Peyer's patch (tissue), 4 donors: ENCODE data around the gene MAP3K3.

Experiments
- POLR2A ChIP-seq, 2 donors: fragments of 450-650 bp; IDR thresholded peaks; one replicate each; pipeline ENCODE4 v1.5.1; 2017; ENCODE audit warnings: antibody characterized with exemption in 2 of 2, mild to moderate bottlenecking in 2 of 2, moderate library complexity in 2 of 2
- TF ChIP-seq, protein P1 (sequence below), 6 experiments: fragments of 450-650 bp in 4 of 6; fragments of 200-600 bp in 2 of 6; sonication (generic) in 1 of 6; IDR thresholded peaks; one replicate each; pipeline ENCODE4 v1.5.1; 2017 to 2019; ENCODE audit warnings: antibody characterized with exemption in 6 of 6, mild to moderate bottlenecking in 3 of 6, moderate library complexity in 1 of 6

DNA sequence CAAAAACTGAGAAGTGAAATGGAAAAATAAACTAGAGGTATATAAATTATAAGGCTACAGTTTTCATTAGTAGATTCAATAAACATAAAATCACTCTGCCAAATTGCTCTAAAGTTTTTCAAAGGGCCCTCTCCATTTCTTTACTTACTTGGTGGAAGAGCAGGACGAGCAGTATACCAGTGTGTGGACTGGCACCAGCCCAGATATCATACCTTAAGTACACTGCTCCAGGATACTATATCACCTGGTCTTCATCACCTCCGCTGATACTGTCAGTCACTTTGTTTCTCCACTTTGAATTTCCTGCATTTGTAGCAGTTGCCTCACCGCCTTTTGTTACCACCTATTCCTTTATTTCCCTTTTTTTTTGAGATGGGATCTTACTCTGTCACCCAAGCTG lies 37.6 kb downstream of the MAP3K3 start:
- TF ChIP-seq POLR2A (IDR thresholded peaks at IDR 0.05), result no peak
- TF ChIP-seq, protein P1, sequence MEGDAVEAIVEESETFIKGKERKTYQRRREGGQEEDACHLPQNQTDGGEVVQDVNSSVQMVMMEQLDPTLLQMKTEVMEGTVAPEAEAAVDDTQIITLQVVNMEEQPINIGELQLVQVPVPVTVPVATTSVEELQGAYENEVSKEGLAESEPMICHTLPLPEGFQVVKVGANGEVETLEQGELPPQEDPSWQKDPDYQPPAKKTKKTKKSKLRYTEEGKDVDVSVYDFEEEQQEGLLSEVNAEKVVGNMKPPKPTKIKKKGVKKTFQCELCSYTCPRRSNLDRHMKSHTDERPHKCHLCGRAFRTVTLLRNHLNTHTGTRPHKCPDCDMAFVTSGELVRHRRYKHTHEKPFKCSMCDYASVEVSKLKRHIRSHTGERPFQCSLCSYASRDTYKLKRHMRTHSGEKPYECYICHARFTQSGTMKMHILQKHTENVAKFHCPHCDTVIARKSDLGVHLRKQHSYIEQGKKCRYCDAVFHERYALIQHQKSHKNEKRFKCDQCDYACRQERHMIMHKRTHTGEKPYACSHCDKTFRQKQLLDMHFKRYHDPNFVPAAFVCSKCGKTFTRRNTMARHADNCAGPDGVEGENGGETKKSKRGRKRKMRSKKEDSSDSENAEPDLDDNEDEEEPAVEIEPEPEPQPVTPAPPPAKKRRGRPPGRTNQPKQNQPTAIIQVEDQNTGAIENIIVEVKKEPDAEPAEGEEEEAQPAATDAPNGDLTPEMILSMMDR (IDR thresholded peaks at IDR 0.05), result no peak
